HFFc6 (cell line): ENCODE measurements around the gene IGFN1. TPM values are rescaled to one million over a fixed set of nuclear protein-coding genes. Genes with fewer than 3 reads are reported as not detected.

Source experiments
- DNase-seq: peaks from one replicate; pipeline ENCODE4 v3.0.0-alpha.2; 2018
- H3K27ac Mint-ChIP-seq: 2 replicates; pipeline ENCODE4 v1.8.0; 2020; ENCODE audit warnings: mild to moderate bottlenecking, mixed read lengths
- H3K27me3 Mint-ChIP-seq: 2 replicates; pipeline ENCODE4 v1.8.0; 2021; ENCODE audit warnings: mild to moderate bottlenecking, moderate library complexity, mixed read lengths; ENCODE audit not compliant: insufficient read depth
- H3K36me3 Mint-ChIP-seq: 2 replicates; pipeline ENCODE4 v1.8.0; 2021; ENCODE audit warnings: low read depth, mixed read lengths
- H3K4me1 Mint-ChIP-seq: 2 replicates; pipeline ENCODE4 v1.8.0; 2020; ENCODE audit warnings: low read depth, mixed read lengths
- H3K4me3 Mint-ChIP-seq: 2 replicates; pipeline ENCODE4 v1.8.0; 2020; ENCODE audit warnings: mild to moderate bottlenecking, moderate library complexity, mixed read lengths
- H3K9me3 Mint-ChIP-seq: 2 replicates; pipeline ENCODE4 v1.8.0; 2020; ENCODE audit warnings: mild to moderate bottlenecking, mixed read lengths
- CTCF ChIP-seq: fragments of 200-600 bp; sonication (generic); IDR thresholded peaks from 2 replicates; pipeline ENCODE4 v1.5.0; 2021; ENCODE audit warnings: antibody characterized with exemption, mild to moderate bottlenecking
- total RNA-seq, 6 experiments: library from RNA; stranded (reverse); fragmentation: NEBNext Ultra II Directional; extraction: Animal tissue kit (Norgen Biotek cat#: 25700); gene quantifications; 2 replicates in 1 of 6; 3 replicates in 5 of 6; pipeline ENCODE4 v1.2.3, GENCODE V29; 2021

Gene IGFN1
- total RNA-seq, 6 experiments from 2014 or later, result not detected

- peaks cover 58% of the 10 kb centered on the region for H3K27me3 Mint-ChIP-seq
- no peak for TF ChIP-seq CTCF
- DNase-seq, result no peak
- no peaks in the 10 kb centered on the region for H3K4me1 Mint-ChIP-seq
- H3K27ac Mint-ChIP-seq, result no peak overlapping the region
- H3K36me3 Mint-ChIP-seq, result no peaks in the 10 kb centered on the region
- H3K9me3 Mint-ChIP-seq, result no peaks in the 10 kb centered on the region
- H3K4me3 Mint-ChIP-seq, result no peak overlapping the region
Observed at GRCh38 chr1:201215531-201216357, 25.1 kb downstream of the IGFN1 start.

- H3K4me3 Mint-ChIP-seq, result no peak overlapping the region
- H3K4me1 Mint-ChIP-seq, result no peaks in the 10 kb centered on the region
- H3K27ac Mint-ChIP-seq, result no peak overlapping the region
- no peaks in the 10 kb centered on the region for H3K36me3 Mint-ChIP-seq
- DNase-seq, result no peak
- peaks cover 52% of the 10 kb centered on the region for H3K27me3 Mint-ChIP-seq
- H3K9me3 Mint-ChIP-seq, result no peaks in the 10 kb centered on the region
- TF ChIP-seq CTCF, result no peak
Observed at GRCh38 chr1:201216395-201217085, 25.9 kb downstream of the IGFN1 start.

GRCh38 chr1:201217146-201217545 is 26.5 kb downstream of the IGFN1 start:
- Mint-ChIP-seq H3K4me3 (no peak overlapping the region), H3K27ac (no peak overlapping the region), H3K27me3 (peaks cover 47% of the 10 kb centered on the region), H3K4me1 (no peaks in the 10 kb centered on the region), H3K36me3 (no peaks in the 10 kb centered on the region), H3K9me3 (no peaks in the 10 kb centered on the region)
- no peak for DNase-seq
- TF ChIP-seq CTCF, result no peak

- no peaks in the 10 kb centered on the region for H3K9me3 Mint-ChIP-seq
- TF ChIP-seq CTCF, result no peak
- no peaks in the 10 kb centered on the region for H3K36me3 Mint-ChIP-seq
- H3K4me3 Mint-ChIP-seq, result no peak overlapping the region
- no peak for DNase-seq
- H3K27me3 Mint-ChIP-seq, result peaks cover 41% of the 10 kb centered on the region
- no peaks in the 10 kb centered on the region for H3K4me1 Mint-ChIP-seq
- H3K27ac Mint-ChIP-seq, result no peak overlapping the region
Observed at GRCh38 chr1:201217851-201218250, 27.2 kb downstream of the IGFN1 start.

GRCh38 chr1:201218409-201218808 is 27.8 kb downstream of the IGFN1 start:
- Mint-ChIP-seq H3K4me1 (no peaks in the 10 kb centered on the region), H3K27me3 (peaks cover 35% of the 10 kb centered on the region), H3K9me3 (no peaks in the 10 kb centered on the region), H3K4me3 (no peak overlapping the region), H3K36me3 (no peaks in the 10 kb centered on the region), H3K27ac (no peak overlapping the region)
- DNase-seq, result no peak
- TF ChIP-seq CTCF, result no peak
